ENCODE measurements around the gene BCR. TPM values are rescaled to one million over a fixed set of nuclear protein-coding genes. Genes with fewer than 3 reads are reported as not detected.

BCR gene
- total RNA-seq, 1 donor from 2014 or later: 102 TPM

- TF ChIP-seq CTCF (IDR thresholded peaks at IDR 0.05; ENCODE audit: unreplicated experiment): no peak
- Mint-ChIP-seq H3K27me3 (no peaks in the 10 kb centered on the region), H3K9me3 (ENCODE audit: low read depth) (no peaks in the 10 kb centered on the region), H3K36me3 (ENCODE audit: insufficient read depth) (peaks cover 13% of the 10 kb centered on the region), H3K4me1 (ENCODE audit: low read depth) (peaks cover 5% of the 10 kb centered on the region), H3K4me3 (ENCODE audit: low read depth) (no peak overlapping the region), H3K27ac (no peak overlapping the region)
- DNase-seq (ENCODE audit: low spot score, unreplicated experiment): no peak
Observed at GRCh38 chr22:23265368-23265700, 85.0 kb downstream of the BCR start.

- no peak overlapping the region for H3K4me3 Mint-ChIP-seq (ENCODE audit: low read depth)
- H3K27me3 Mint-ChIP-seq: no peaks in the 10 kb centered on the region
- peaks cover 5% of the 10 kb centered on the region for H3K4me1 Mint-ChIP-seq (ENCODE audit: low read depth)
- peak overlapping the region; percentile 41 for H3K27ac Mint-ChIP-seq
- no peaks in the 10 kb centered on the region for H3K9me3 Mint-ChIP-seq (ENCODE audit: low read depth)
- H3K36me3 Mint-ChIP-seq (ENCODE audit: insufficient read depth): peaks cover 16% of the 10 kb centered on the region
- TF ChIP-seq CTCF (IDR thresholded peaks at IDR 0.05; ENCODE audit: unreplicated experiment): no peak
- DNase-seq (ENCODE audit: low spot score, unreplicated experiment): no peak
Observed at GRCh38 chr22:23266780-23267179, 86.5 kb downstream of the BCR start.

GRCh38 chr22:23267226-23268043, 87.1 kb downstream of the BCR start:
- no peak for DNase-seq (ENCODE audit: low spot score, unreplicated experiment)
- no peak overlapping the region for H3K27ac Mint-ChIP-seq
- no peak overlapping the region for H3K4me3 Mint-ChIP-seq (ENCODE audit: low read depth)
- no peaks in the 10 kb centered on the region for H3K9me3 Mint-ChIP-seq (ENCODE audit: low read depth)
- H3K27me3 Mint-ChIP-seq: no peaks in the 10 kb centered on the region
- H3K36me3 Mint-ChIP-seq (ENCODE audit: insufficient read depth): peaks cover 14% of the 10 kb centered on the region
- peaks cover 5% of the 10 kb centered on the region for H3K4me1 Mint-ChIP-seq (ENCODE audit: low read depth)
- no peak for TF ChIP-seq CTCF (IDR thresholded peaks at IDR 0.05; ENCODE audit: unreplicated experiment)

- H3K27ac Mint-ChIP-seq: no peak overlapping the region
- H3K4me1 Mint-ChIP-seq (ENCODE audit: low read depth): peaks cover 5% of the 10 kb centered on the region
- peaks cover 15% of the 10 kb centered on the region for H3K36me3 Mint-ChIP-seq (ENCODE audit: insufficient read depth)
- no peak overlapping the region for H3K4me3 Mint-ChIP-seq (ENCODE audit: low read depth)
- no peaks in the 10 kb centered on the region for H3K9me3 Mint-ChIP-seq (ENCODE audit: low read depth)
- no peak for DNase-seq (ENCODE audit: low spot score, unreplicated experiment)
- no peak for TF ChIP-seq CTCF (IDR thresholded peaks at IDR 0.05; ENCODE audit: unreplicated experiment)
- H3K27me3 Mint-ChIP-seq: no peaks in the 10 kb centered on the region
Observed at GRCh38 chr22:23268139-23268712, 87.9 kb downstream of the BCR start.

- TF ChIP-seq CTCF (IDR thresholded peaks at IDR 0.05; ENCODE audit: unreplicated experiment): no peak
- Mint-ChIP-seq H3K27me3 (no peaks in the 10 kb centered on the region), H3K4me3 (ENCODE audit: low read depth) (no peak overlapping the region), H3K9me3 (ENCODE audit: low read depth) (no peaks in the 10 kb centered on the region), H3K27ac (no peak overlapping the region), H3K4me1 (ENCODE audit: low read depth) (peaks cover 5% of the 10 kb centered on the region), H3K36me3 (ENCODE audit: insufficient read depth) (peaks cover 19% of the 10 kb centered on the region)
- DNase-seq (ENCODE audit: low spot score, unreplicated experiment): no peak
Observed at GRCh38 chr22:23268877-23269276, 88.6 kb downstream of the BCR start.
